ENCODE data around the gene FGD5.

The FGD5 gene

DNA sequence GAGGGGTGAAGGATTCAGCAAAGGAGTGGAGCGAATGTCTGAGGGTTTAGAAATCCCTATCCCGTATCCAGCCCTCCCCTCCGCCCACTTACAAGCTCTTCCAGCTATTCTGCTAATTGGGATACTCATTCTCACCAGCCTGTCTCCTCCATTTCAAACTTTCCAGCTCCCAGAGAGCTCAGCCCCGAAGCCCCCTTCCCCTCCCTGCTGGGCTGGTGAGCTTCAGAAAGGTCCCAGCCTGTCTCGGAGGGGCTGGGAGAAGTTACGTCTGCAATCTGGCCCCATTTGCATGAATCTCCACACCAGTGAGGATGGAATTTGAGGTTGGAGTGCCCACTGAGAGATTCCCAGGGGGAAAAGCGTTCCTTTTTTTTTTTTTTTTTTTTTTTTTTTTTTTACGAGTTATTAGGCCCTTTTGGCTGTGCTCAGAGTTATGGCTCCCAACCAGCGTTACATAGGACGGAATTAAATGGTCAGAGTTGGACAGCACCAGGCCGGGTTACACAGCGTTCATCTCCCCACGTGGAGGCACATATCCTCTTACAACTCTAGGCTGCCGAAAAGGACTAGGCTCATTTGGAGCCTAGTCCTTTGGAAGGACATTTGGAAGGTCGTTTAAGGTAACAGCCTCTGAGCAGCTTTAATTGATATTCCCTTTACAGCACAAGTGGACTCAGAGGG, 34.6 kb downstream of the FGD5 start:
- DNase-seq: no peak

GRCh38 chr3:14857506-14857905, 38.7 kb downstream of the FGD5 start:
- no peak for DNase-seq

DNA sequence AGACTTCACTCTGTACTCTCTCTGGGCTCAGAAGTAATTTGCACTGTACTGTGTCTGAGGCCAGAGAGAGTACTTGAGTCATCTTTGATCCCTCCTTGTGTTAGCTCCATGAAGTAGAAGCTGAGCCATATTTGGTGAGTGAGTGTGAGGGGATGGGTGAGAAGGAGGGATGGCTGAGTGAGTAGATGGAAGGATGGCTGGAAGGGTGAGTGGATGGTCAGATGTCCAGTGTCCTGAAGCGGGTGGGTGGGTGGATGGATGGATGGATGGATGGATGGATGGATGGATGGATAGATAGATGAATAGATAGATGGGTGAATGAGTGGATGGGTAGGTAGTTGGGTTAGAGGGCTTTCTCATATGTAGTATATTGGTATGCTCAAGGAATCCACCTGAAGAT, 39.3 kb downstream of the FGD5 start:
- no peak for DNase-seq

DNA sequence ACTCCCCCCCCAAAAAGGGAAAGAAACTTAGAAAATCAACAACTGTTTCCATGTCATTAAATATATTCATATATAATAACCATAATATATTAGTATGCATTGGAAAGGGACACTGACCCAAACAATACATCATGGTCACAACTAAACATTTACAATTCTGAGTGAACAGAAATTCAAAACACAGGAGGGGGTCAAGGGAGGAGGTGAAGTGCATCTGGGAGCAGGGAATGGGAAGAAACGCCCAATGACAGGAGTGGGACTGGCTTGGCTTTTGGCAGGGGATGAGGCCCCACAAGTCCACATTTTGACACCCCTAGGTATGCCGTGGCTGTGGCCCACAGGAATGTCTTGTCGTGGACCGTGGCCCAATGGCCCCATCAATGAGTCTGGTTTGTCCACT, 41.1 kb downstream of the FGD5 start:
- no peak for DNase-seq

GRCh38 chr3:14861031-14861430, 42.3 kb downstream of the FGD5 start:
- DNase-seq: no peak

DNA sequence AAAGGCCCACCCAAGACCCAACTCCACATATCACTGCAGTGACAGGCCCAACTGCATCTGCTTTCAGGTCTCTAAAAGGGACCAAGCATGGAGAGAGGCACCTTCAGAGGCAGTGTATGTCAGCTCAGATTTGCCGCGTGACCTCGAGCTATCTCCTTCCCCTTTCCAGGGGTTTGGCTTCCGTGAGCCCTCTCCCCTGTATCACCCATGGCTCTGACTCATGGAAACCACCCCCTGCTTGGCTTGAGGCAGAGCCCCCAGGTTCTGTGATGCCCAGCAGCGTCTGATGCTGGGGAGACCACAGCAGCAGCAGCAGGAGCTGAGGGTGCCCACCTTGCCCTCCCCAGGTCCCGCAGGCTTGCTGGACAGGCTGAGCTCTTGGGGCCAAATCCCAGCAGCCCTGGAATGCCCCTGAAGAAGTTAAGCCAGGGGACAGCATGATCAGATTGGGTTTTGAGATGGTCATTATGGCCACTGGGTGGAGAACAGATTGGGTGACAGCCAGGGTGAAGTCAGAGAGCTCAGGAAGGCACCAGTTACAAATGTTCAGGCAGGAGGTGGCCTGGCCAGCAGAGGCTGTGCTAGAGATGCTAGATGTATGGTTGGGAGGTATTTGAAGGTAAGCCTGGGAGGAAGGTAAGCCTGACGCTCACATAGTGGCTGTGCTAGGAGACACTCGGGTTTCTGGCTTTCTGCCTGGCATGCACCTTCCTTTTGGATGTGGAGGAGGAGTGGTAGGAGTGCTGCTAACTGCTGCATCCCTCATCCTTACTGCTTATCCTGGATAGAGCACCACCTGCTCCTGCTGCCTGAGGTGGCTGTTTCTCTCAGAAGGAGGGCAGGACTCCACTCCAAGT, 42.9 kb downstream of the FGD5 start:
- DNase-seq: no peak

- DNase-seq: no peak
Observed at GRCh38 chr3:14862303-14862660, 43.5 kb downstream of the FGD5 start.

DNA sequence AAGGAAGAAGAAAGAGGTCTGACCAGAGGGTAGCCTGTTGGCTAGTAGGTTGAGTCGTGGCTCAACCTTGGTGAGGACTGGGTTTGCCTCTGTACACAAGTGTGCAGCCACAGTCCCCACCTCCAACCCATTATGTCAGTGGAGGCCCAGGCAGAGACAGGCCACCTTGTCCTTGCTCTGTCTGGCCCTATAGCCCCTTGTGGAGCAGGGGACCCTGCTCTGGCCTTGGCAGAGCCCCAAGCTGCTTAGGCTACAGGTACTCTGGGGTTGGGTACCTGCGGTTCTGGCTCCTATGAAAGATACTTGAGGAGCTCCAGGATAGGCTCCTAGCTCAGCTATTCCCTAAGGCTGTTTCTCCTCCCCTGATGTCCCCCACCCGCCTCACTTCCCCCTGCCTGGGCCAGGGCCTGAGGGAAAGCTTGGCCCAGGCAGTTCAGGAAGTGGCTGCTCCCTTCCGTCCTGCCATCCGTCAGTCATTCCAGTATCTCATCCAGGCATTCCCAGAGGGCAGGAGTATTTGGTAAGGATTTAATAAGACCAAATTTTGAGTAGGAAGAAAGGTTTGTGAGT, 44.0 kb downstream of the FGD5 start:
- DNase-seq: no peak

DNA sequence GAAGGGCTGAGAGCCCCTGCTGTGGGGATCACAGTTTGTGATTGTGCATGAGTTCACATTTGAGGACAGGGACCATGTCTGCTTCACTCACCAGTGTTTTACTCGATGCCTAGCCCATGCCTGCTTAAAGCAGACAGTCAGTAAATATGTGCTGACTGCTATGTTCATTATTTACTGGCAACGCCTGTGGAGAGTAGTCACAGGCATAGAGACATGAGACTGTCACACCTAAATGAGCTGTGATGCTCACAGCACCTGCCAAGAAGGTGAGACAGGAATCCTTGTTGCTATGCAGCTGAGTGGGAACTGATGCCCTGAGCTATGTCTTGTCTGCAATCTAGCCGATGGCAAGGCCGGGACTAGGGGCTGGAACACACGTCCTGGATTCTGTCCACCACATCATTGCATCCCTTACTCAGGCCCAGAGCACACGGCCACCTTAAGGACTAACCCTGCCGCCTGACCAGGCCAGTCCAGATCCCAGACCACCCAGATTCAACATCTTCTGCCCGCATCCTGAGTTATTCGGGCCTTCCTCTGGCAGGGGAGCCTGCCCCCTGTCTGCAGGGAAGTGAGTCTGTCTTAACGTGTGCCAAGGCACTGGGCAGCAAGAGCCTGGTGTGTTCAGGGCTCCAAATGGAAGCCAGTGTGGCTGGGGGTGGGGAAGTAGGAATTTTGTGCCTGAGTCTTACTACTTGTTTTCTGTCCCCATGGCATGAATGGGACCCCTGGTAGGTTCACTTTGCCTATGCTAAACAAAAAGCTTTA, 44.8 kb downstream of the FGD5 start:
- no peak for DNase-seq

- no peak for DNase-seq
Observed at GRCh38 chr3:14864131-14864530, 45.4 kb downstream of the FGD5 start.

DNA sequence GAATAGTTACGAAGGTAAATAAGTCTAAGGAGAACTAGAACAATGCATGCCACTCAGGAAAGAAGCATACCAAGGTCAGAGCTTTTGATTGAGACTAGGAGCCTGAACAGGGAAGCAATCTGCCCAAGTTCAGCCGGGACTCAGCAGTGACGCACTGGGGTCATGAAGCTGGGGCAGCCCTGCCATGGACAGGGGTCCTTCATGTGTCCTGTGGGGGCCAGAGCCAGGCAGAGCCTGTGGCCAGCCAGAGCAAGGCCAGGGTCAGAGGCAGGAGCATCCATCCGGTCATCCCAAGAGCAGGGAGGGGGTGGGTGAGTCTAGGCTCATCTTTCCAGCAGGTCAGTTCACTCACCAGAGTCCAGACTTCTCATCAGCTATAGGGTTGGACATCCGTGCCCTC, 47.9 kb downstream of the FGD5 start:
- DNase-seq: no peak

- DNase-seq: no peak
Observed at GRCh38 chr3:14867936-14868570, 49.3 kb downstream of the FGD5 start.

DNA sequence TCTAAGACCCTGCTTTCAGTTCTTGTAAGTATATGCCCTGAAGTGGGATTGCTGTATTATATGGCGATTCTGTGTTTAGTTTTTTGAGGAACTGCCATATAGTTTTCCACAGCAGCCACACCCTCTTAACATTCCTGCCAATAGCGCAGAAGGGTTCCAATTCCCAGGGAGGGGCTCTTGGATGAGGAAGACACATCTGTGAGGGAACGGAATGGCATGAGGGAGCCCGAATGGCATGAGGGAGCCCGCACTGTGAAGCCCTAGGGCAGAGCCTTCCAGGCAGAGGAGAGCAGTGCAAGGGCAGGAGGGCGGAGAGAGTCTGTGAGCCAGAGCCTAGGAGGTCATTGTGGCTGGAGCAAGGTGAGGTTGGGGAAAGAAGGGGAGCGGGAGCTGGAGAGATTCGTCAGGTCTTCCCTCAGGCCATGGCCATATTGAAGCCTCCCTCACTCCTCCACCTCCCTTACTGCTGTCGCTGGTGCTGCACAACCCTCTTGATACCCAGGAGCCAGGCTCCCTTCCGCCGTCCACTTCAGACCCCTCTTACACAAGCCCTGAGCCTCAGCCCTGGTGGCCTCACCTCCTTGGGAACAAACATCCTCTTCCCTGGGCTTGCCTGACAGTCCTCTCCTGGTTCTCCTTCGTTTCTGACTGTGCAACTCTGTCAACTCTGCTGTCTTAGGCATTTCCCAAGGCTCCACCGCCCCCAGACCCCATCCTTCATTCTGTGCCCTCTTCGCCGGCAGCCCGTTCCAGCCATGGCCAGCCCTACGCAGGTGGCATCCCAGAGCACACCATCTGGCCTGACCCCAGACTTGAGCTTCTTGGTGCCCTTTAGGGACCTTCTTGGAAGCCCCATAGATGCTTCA, 51.4 kb downstream of the FGD5 start:
- no peak for DNase-seq

GRCh38 chr3:14870783-14871060, 52.0 kb downstream of the FGD5 start:
- no peak for DNase-seq

GRCh38 chr3:14871456-14872200, 52.9 kb downstream of the FGD5 start:
- no peak for DNase-seq

- DNase-seq: no peak
Observed at GRCh38 chr3:14872706-14873105, 53.9 kb downstream of the FGD5 start.

GRCh38 chr3:14874784-14875183, 56.0 kb downstream of the FGD5 start:
- DNase-seq: no peak

DNA sequence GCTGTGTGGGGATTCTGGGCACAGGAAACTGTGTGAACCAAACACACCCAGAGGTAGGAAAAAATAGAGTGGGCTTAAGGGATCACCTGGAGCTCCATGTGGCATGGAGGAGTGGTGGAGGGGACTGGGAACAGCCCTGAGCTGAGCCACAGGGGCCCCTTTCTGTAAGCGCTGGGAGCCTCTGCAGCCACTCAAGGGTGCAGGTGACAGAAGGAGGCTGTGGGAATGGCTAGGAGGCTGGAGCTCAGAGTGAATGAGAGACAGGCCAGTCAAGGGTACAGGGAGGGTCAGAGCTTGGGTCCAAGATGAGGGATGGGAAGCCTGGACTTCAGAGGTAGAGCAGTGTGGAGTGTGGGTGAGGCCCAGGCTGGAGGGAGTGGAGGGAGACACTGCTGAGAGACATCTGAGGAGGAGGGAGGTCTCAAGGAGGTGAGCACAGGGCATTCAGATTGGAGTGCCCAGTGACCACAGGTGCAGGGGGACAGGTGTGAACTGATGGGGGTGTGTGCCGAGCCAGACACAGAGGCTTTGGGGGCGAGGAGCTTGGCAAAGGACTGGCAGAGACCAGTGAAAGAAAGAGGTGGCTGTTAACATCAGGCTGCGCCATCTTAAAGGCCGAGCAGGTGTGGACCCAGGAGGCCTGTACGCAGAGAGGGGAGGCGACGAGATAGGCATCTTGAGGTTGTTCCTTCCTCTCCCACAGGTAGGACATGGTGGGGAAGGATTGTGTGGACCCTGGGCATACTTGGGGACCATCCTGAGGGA, 56.8 kb downstream of the FGD5 start:
- DNase-seq: no peak

DNA sequence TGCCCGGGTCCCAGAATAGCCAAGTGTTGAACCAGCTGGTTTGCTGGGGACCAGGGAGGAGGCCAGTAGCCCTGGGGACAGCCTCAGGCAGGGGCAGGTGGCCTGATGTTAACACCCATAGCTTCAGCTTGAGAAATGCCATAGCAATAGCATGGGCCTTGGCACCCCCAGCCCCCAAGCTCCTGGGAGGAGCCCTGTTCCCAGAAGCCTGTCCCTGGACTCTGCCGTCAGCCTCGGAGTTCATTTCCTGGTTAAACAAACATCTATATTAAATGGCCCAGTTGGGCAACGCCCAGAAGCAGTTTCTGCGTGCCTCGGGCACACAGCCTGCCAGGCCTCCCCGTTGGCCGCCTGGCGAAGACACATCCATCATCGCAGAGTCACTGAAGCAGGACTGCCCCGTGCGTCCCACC, 58.2 kb downstream of the FGD5 start:
- DNase-seq: no peak

- DNase-seq: no peak
Observed at GRCh38 chr3:14877469-14877868, 58.7 kb downstream of the FGD5 start.

Measured in CD4-positive, alpha-beta T cell treated with Interleukin-15 for 1 hour (primary cell).